ENCODE measurements around the gene DAPK1. TPM values are rescaled to one million over a fixed set of nuclear protein-coding genes. Genes with fewer than 3 reads are reported as not detected.

Gene DAPK1
- total RNA-seq, 1 donor from 2014 or later, result 168 TPM

- H3K27ac ChIP-seq, result no peak overlapping the region
- H3K27me3 ChIP-seq, result no peaks in the 10 kb centered on the region
- H3K4me3 ChIP-seq, result no peak overlapping the region
- peaks cover 15% of the 10 kb centered on the region for H3K4me1 ChIP-seq
- no peak for ATAC-seq
- no peak for DNase-seq
- intact Hi-C loops (cut with DNase I), result loop anchor here (10.0 kb wide), 1 partner anchor 152 kb away; the partner anchor contains the start of gene DAPK1
- no peaks in the 10 kb centered on the region for H3K9me3 ChIP-seq
- peaks cover 82% of the 10 kb centered on the region for H3K36me3 ChIP-seq
- TF ChIP-seq CTCF (IDR thresholded peaks at IDR 0.05), result no peak
Observed at GRCh38 chr9:87646546-87646945, 148.9 kb downstream of the DAPK1 start.

GRCh38 chr9:87647114-87647513, 149.4 kb downstream of the DAPK1 start:
- H3K9me3 ChIP-seq, result no peaks in the 10 kb centered on the region
- DNase-seq (no peak), ATAC-seq (no peak)
- peaks cover 77% of the 10 kb centered on the region for H3K36me3 ChIP-seq
- H3K27ac ChIP-seq, result no peak overlapping the region
- H3K27me3 ChIP-seq, result no peaks in the 10 kb centered on the region
- H3K4me1 ChIP-seq, result peaks cover 13% of the 10 kb centered on the region
- no peak overlapping the region for H3K4me3 ChIP-seq
- no peak for TF ChIP-seq CTCF (IDR thresholded peaks at IDR 0.05)
- intact Hi-C loops (cut with DNase I), result loop anchor here (10.0 kb wide), 1 partner anchor 152 kb away; the partner anchor contains the start of gene DAPK1

- intact Hi-C loops (cut with DNase I), result loop anchor here (10.0 kb wide), 1 partner anchor 154 kb away; the partner anchor contains the start of gene DAPK1
- Histone ChIP-seq H3K36me3 (peaks cover 73% of the 10 kb centered on the region), H3K27ac (no peak overlapping the region), H3K9me3 (no peaks in the 10 kb centered on the region), H3K4me3 (no peak overlapping the region), H3K4me1 (no peaks in the 10 kb centered on the region), H3K27me3 (no peaks in the 10 kb centered on the region)
- no peak for DNase-seq
- no peak for TF ChIP-seq CTCF (IDR thresholded peaks at IDR 0.05)
- ATAC-seq, result peak; percentile 27
Observed at GRCh38 chr9:87648606-87649005, 150.9 kb downstream of the DAPK1 start.

GRCh38 chr9:87650611-87651295, 153.1 kb downstream of the DAPK1 start:
- H3K4me3 ChIP-seq, result no peak overlapping the region
- H3K36me3 ChIP-seq, result peaks cover 68% of the 10 kb centered on the region
- no peak overlapping the region for H3K27ac ChIP-seq
- no peaks in the 10 kb centered on the region for H3K4me1 ChIP-seq
- DNase-seq, result no peak
- intact Hi-C loops (cut with DNase I), result no loop called here
- no peak for ATAC-seq
- no peaks in the 10 kb centered on the region for H3K9me3 ChIP-seq
- TF ChIP-seq CTCF (IDR thresholded peaks at IDR 0.05), result no peak
- no peaks in the 10 kb centered on the region for H3K27me3 ChIP-seq

- TF ChIP-seq CTCF (IDR thresholded peaks at IDR 0.05), result no peak
- Histone ChIP-seq H3K27ac (no peak overlapping the region), H3K27me3 (no peaks in the 10 kb centered on the region), H3K9me3 (no peaks in the 10 kb centered on the region), H3K36me3 (peaks cover 66% of the 10 kb centered on the region), H3K4me3 (no peak overlapping the region), H3K4me1 (no peaks in the 10 kb centered on the region)
- no peak for ATAC-seq
- intact Hi-C loops (cut with DNase I), result no loop called here
- no peak for DNase-seq
Observed at GRCh38 chr9:87651431-87651830, 153.8 kb downstream of the DAPK1 start.

Data from upper lobe of right lung (tissue), 1 donor.